Caco-2 (cell line): ENCODE results near the gene NOL4L. TPM values are rescaled to one million over a fixed set of nuclear protein-coding genes. Genes with fewer than 3 reads are reported as not detected.

Experiments used
- BruUV-seq: library from RNA; stranded (reverse); fragments of 400-500 nt; replicated peaks from 2 replicates; lab custom pipeline; 2021; lab: Mats Ljungman, UMichigan
- CTCF ChIA-PET: fragments of 300-600 bp; sonication (Branson Sonifier 250); formaldehyde crosslinking; loops from one replicate; lab custom pipeline; 2022; ENCODE audit warnings: antibody characterized with exemption; lab: Charles Lee
- POLR2A ChIA-PET: fragments of 300-600 bp; sonication (Branson Sonifier 250); formaldehyde crosslinking; loops from one replicate; lab custom pipeline; 2022; ENCODE audit warnings: antibody characterized with exemption; lab: Charles Lee
- DNase-seq, 2 experiments: peaks; one replicate each; pipeline versions ENCODE4 v3.0.0 to v3.0.0-alpha.2; 2020 to 2022
- H3K27me3 ChIP-seq: replicated peaks from 2 replicates; pipeline ENCODE4 v1.6.0; 2011; ENCODE audit warnings: low read length; ENCODE audit not compliant: control insufficient read depth, insufficient read depth
- H3K36me3 ChIP-seq: 2 replicates; pipeline ENCODE4 v1.5.1; 2011; ENCODE audit warnings: low read length; ENCODE audit not compliant: control insufficient read depth, insufficient read depth
- H3K4me1 ChIP-seq: fragments of 250-450 bp; sonication (Bioruptor Pico); 2 replicates; pipeline ENCODE4 v1.5.1; 2020; ENCODE audit warnings: mild to moderate bottlenecking
- H3K4me3 ChIP-seq: 2 replicates; pipeline ENCODE4 v1.5.1; 2011; ENCODE audit warnings: low read depth, mild to moderate bottlenecking, control low read depth, low read length
- H3K9me3 ChIP-seq: fragments of 250-450 bp; sonication (Bioruptor Pico); 2 replicates; pipeline ENCODE4 v1.5.1; 2020; ENCODE audit warnings: mild to moderate bottlenecking, moderate library complexity
- H3K27ac Mint-ChIP-seq: one replicate; pipeline ENCODE4 v1.8.0; 2022; ENCODE audit warnings: mixed read lengths; ENCODE audit not compliant: unreplicated experiment
- H3K27me3 Mint-ChIP-seq: one replicate; pipeline ENCODE4 v1.8.0; 2022; ENCODE audit warnings: mixed read lengths; ENCODE audit not compliant: insufficient read depth, unreplicated experiment
- H3K36me3 Mint-ChIP-seq: one replicate; pipeline ENCODE4 v1.8.0; 2022; ENCODE audit warnings: mild to moderate bottlenecking, mixed read lengths; ENCODE audit not compliant: insufficient read depth, unreplicated experiment
- H3K4me1 Mint-ChIP-seq: one replicate; pipeline ENCODE4 v1.8.0; 2022; ENCODE audit warnings: low read depth, mixed read lengths; ENCODE audit not compliant: unreplicated experiment
- H3K4me3 Mint-ChIP-seq: one replicate; pipeline ENCODE4 v1.8.0; 2022; ENCODE audit warnings: mild to moderate bottlenecking, moderate library complexity, mixed read lengths; ENCODE audit not compliant: unreplicated experiment
- H3K9me3 Mint-ChIP-seq: one replicate; pipeline ENCODE4 v1.8.0; 2022; ENCODE audit warnings: mixed read lengths; ENCODE audit not compliant: unreplicated experiment
- intact Hi-C: fragments of 100-400 bp; cut with micrococcal nuclease; formaldehyde crosslinking; loops from one replicate; pipeline ENCODE4 v1.10.0; 2022; ENCODE audit not compliant: unreplicated experiment
- total RNA-seq: library from RNA; stranded (reverse); gene quantifications from 2 replicates; pipeline ENCODE4 v1.2.3, GENCODE V29; 2022
- TF ChIP-seq, protein P1 (sequence below), 2 experiments: fragments of 200-600 bp in 1 of 2; IDR thresholded peaks; 1 replicate in 1 of 2; 2 replicates in 1 of 2; pipeline versions ENCODE4 v1.5.1 to v1.8.0; 2011 to 2022; ENCODE audit warnings: antibody characterized with exemption in 1 of 2, control low read depth in 1 of 2, inconsistent platforms in 1 of 2, low read depth in 1 of 2, low read length in 1 of 2, mild to moderate bottlenecking in 1 of 2, moderate library complexity in 1 of 2; ENCODE audit not compliant: insufficient read depth in 1 of 2, severe bottlenecking in 1 of 2, unreplicated experiment in 1 of 2

Gene NOL4L
- total RNA-seq, 1 experiment from 2014 or later: 80.9 TPM

DNA sequence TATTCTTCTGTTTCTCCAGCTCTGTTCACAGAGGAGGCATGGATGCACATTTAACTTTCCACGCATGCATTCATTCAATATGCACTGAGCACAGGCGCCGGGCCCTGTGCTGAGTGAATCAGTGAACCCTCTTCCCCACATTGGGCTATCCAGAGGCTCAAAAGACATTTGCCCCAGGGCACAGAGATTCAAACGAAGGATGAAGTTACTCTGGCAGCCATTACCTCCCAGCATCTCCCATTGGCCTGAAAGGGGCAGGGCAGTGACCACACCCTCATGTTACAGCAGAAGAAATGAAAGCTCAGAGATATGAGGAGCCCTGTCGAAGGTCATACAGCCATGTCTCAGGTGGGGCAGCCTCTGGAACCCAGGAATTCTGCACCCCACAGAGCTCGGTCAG is 26.7 kb upstream of the NOL4L start:
- Histone ChIP-seq H3K9me3 (no peaks in the 10 kb centered on the region), H3K4me3 (no peak overlapping the region), H3K4me1 (no peaks in the 10 kb centered on the region), H3K27me3 (no peaks in the 10 kb centered on the region), H3K36me3 (no peaks in the 10 kb centered on the region)
- H3K27me3 Mint-ChIP-seq: peaks cover 6% of the 10 kb centered on the region
- H3K4me3 Mint-ChIP-seq: no peak overlapping the region
- DNase-seq: no peak
- ChIA-PET POLR2A (no interaction called here), CTCF (no interaction called here)
- TF ChIP-seq, protein P1, sequence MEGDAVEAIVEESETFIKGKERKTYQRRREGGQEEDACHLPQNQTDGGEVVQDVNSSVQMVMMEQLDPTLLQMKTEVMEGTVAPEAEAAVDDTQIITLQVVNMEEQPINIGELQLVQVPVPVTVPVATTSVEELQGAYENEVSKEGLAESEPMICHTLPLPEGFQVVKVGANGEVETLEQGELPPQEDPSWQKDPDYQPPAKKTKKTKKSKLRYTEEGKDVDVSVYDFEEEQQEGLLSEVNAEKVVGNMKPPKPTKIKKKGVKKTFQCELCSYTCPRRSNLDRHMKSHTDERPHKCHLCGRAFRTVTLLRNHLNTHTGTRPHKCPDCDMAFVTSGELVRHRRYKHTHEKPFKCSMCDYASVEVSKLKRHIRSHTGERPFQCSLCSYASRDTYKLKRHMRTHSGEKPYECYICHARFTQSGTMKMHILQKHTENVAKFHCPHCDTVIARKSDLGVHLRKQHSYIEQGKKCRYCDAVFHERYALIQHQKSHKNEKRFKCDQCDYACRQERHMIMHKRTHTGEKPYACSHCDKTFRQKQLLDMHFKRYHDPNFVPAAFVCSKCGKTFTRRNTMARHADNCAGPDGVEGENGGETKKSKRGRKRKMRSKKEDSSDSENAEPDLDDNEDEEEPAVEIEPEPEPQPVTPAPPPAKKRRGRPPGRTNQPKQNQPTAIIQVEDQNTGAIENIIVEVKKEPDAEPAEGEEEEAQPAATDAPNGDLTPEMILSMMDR (IDR thresholded peaks at IDR 0.05; ENCODE audit: insufficient read depth in 1 of 2, low read depth in 1 of 2, low read length in 1 of 2, severe bottlenecking in 1 of 2, unreplicated experiment in 1 of 2): no peak
- H3K27ac Mint-ChIP-seq: no peak overlapping the region
- H3K9me3 Mint-ChIP-seq: no peaks in the 10 kb centered on the region
- no peaks in the 10 kb centered on the region for H3K36me3 Mint-ChIP-seq
- no TSS peak for BruUV-seq
- intact Hi-C loops: no loop called here
- H3K4me1 Mint-ChIP-seq: no peaks in the 10 kb centered on the region

GRCh38 chr20:32611286-32611685 is 26.2 kb upstream of the NOL4L start:
- POLR2A ChIA-PET: no interaction called here
- no peaks in the 10 kb centered on the region for H3K36me3 Mint-ChIP-seq

GRCh38 chr20:32610472-32611218 is 25.5 kb upstream of the NOL4L start:
- no peaks in the 10 kb centered on the region for H3K9me3 ChIP-seq
- no peak for DNase-seq
- intact Hi-C loops: no loop called here
- no peaks in the 10 kb centered on the region for H3K4me1 ChIP-seq
- no peaks in the 10 kb centered on the region for H3K27me3 ChIP-seq
- BruUV-seq: no TSS peak
- Mint-ChIP-seq H3K36me3 (no peaks in the 10 kb centered on the region), H3K27me3 (peaks cover 6% of the 10 kb centered on the region), H3K9me3 (no peaks in the 10 kb centered on the region), H3K4me1 (no peaks in the 10 kb centered on the region), H3K4me3 (no peak overlapping the region), H3K27ac (no peak overlapping the region)
- H3K4me3 ChIP-seq: no peak overlapping the region
- TF ChIP-seq, protein P1 (IDR thresholded peaks at IDR 0.05; ENCODE audit: insufficient read depth in 1 of 2, low read depth in 1 of 2, low read length in 1 of 2, severe bottlenecking in 1 of 2, unreplicated experiment in 1 of 2): no peak
- ChIA-PET POLR2A (no interaction called here), CTCF (no interaction called here)
- H3K36me3 ChIP-seq: no peaks in the 10 kb centered on the region

More at GRCh38 chr20:32611286-32611685, 26.2 kb upstream of the NOL4L start:
- no peak overlapping the region for H3K27ac Mint-ChIP-seq
- H3K9me3 Mint-ChIP-seq: no peaks in the 10 kb centered on the region
- no peaks in the 10 kb centered on the region for H3K4me1 Mint-ChIP-seq
- H3K27me3 Mint-ChIP-seq: peaks cover 6% of the 10 kb centered on the region
- H3K4me1 ChIP-seq: no peaks in the 10 kb centered on the region
- CTCF ChIA-PET: no interaction called here
- DNase-seq: no peak
- no peaks in the 10 kb centered on the region for H3K9me3 ChIP-seq
- TF ChIP-seq, protein P1 (IDR thresholded peaks at IDR 0.05; ENCODE audit: insufficient read depth in 1 of 2, low read depth in 1 of 2, low read length in 1 of 2, severe bottlenecking in 1 of 2, unreplicated experiment in 1 of 2): no peak
- no peak overlapping the region for H3K4me3 Mint-ChIP-seq
- no peak overlapping the region for H3K4me3 ChIP-seq
- intact Hi-C loops: no loop called here
- no TSS peak for BruUV-seq
- H3K27me3 ChIP-seq: no peaks in the 10 kb centered on the region
- H3K36me3 ChIP-seq: no peaks in the 10 kb centered on the region
